Measurements from ENCODE around the gene ARHGEF18.

ARHGEF18 gene

GRCh38 chr19:7383284-7383683 lies 34.5 kb downstream of the ARHGEF18 start:
- no peak for DNase-seq (ENCODE audit: low read depth, low spot score)

DNA sequence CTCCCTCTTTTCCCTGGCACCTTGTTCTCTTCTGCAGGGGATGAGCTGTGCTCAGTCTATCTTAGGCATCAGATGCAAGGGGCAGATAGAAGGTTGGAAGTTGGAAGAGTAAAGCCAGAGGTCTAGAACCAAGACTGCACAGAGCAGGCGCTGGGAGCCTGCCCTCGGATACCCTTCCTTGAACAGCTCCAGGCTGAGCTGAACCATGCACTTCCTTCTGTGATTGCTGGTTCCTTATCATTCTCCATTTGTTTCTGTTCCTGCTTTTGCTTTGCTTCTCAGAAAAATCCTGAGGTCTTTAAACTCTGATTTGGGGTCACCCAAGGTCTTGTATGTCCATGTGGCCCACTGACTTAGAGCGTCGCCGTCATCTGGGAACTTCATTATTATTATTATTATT lies 36.3 kb downstream of the ARHGEF18 start:
- DNase-seq (ENCODE audit: low read depth, low spot score) = no peak

DNA sequence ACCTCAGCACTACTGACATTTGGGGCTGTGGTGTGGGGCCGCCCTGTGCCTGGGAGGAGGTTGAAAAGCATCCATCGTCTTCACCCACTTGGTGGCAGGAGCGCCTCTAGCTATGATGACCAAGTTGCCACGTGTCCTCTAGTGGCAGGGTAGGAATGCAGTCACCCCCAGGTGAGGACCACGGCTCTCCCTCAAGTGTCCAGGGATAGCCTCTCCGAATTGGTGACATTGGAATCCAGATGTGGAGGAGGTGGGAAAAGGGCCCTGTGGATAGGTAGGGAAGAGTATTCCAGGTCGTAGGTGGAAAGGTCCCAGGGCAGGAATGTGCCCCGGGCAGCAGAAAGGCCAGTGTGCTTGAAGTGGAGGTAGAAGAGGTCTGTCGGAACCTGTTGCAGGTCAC lies 37.6 kb downstream of the ARHGEF18 start:
- DNase-seq (ENCODE audit: low read depth, low spot score) = no peak

GRCh38 chr19:7386769-7387168 lies 38.0 kb downstream of the ARHGEF18 start:
- DNase-seq (ENCODE audit: low read depth, low spot score) = no peak

DNA sequence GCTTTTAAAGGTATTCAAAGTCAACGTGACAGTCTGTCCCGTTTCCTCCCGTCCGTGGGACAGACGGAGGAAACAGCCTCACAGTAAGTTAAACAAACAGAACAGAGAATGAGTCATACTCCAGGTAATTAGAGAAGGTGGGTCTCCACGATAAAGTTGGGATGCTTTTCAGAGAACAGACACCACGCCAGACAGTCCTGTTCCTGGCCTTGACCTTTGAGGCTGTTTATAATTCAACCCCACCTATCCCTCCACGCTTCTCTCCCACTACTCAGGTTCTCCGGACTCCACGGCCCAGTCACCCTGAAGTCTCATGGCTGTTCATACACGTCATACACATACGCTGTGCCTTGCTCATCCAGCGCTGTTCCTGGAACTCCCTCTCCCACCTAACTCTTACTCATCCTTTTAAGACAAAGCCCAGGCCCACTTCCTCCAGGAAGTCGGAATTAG lies 42.5 kb downstream of the ARHGEF18 start:
- DNase-seq (ENCODE audit: low read depth, low spot score) = no peak

DNA sequence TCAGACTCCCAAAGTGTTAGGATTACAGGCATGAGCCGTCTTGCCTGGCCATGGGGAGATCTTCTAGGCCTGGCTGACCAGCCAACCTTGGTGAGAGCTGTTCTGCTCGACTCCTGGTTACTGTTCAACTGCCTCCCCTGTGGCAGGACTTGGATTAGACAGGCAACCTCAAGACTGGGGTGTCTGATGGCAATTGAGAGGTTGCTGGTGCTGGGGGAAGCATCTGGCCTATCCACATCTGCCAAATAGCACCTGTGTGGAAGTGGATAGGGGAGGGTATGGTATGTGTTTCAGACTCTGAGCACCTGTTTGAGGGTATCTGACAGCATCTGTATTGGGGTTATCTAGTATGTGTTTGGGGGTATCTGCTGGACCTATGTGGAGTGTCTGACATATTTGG lies 44.7 kb downstream of the ARHGEF18 start:
- DNase-seq (ENCODE audit: low read depth, low spot score) = no peak

GRCh38 chr19:7393939-7394730 lies 45.4 kb downstream of the ARHGEF18 start:
- no peak for DNase-seq (ENCODE audit: low read depth, low spot score)

- DNase-seq (ENCODE audit: low read depth, low spot score) = no peak
These were observed 46.1 kb downstream of the ARHGEF18 start for GRCh38 chr19:7394731-7395359.

DNA sequence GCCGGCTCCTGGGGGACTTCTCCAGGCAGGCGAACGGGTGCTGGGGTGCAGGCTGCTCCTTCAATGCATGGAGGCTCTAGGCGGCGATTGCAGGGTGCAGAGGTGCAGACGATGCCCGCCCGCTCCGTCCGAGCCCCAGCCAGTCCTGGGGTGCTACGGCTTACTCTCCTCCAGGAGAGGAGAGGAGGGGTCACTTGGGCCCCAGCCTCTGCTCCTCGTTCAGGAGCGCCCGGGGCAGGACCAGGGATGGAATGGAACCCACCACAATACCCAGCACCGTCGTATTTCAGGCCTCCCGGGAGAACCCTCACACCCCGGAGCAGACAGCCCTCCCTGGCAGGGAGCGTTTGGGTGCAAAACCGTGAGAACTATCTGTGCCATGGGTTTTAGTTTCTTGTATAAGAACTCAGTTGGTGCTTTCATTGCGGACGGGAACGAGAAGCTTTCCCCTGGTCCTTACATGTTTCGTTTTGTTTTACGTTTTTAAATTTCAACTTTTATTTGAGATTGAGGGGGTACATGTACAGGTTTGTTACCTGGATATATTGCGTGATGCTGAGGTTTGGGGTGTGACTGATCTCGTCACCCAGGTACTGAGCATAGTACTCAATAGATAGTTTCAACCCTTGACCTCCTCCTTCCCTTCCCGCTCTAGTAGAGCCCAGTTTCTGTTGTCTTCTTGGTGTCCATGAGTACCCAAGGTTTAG lies 46.8 kb downstream of the ARHGEF18 start:
- no peak for DNase-seq (ENCODE audit: low read depth, low spot score)

GRCh38 chr19:7397687-7398086 lies 49.0 kb downstream of the ARHGEF18 start:
- DNase-seq (ENCODE audit: low read depth, low spot score) = no peak

All from iPS DF 19.7 (cell line).